Stimulated activated CD8-positive, alpha-beta memory T cell treated with anti-CD3 and anti-CD28 coated beads, Interleukin-4, amount 100 ng/mL, for 48 hours (primary cell): ENCODE results near the gene LPCAT1.

Source experiments
- DNase-seq: peaks from one replicate; pipeline ENCODE4 v3.0.0-alpha.2; 2020

The LPCAT1 gene

GRCh38 chr5:1419476-1420210 is 104.1 kb downstream of the LPCAT1 start:
- no peak for DNase-seq

GRCh38 chr5:1418921-1419280 is 104.9 kb downstream of the LPCAT1 start:
- no peak for DNase-seq

- no peak for DNase-seq
These were observed 105.4 kb downstream of the LPCAT1 start for GRCh38 chr5:1418238-1418920.

GRCh38 chr5:1417586-1418225 is 106.1 kb downstream of the LPCAT1 start:
- DNase-seq: no peak

- DNase-seq: no peak
These were observed 106.8 kb downstream of the LPCAT1 start for GRCh38 chr5:1416856-1417469.

- no peak for DNase-seq
These were observed 108.0 kb downstream of the LPCAT1 start for GRCh38 chr5:1415626-1416360.

- DNase-seq: no peak
These were observed 108.7 kb downstream of the LPCAT1 start for GRCh38 chr5:1415059-1415425.

GRCh38 chr5:1414311-1415058 is 109.3 kb downstream of the LPCAT1 start:
- DNase-seq: no peak

GRCh38 chr5:1413611-1414241 is 110.0 kb downstream of the LPCAT1 start:
- no peak for DNase-seq

GRCh38 chr5:1413211-1413610 is 110.5 kb downstream of the LPCAT1 start:
- no peak for DNase-seq

GRCh38 chr5:1412621-1413020 is 111.1 kb downstream of the LPCAT1 start:
- no peak for DNase-seq

- no peak for DNase-seq
These were observed 111.6 kb downstream of the LPCAT1 start for GRCh38 chr5:1412163-1412562.
